Smooth muscle cell (in vitro differentiated cells): Measurements from ENCODE around the gene RBM7. TPM values are rescaled to one million over a fixed set of nuclear protein-coding genes. Genes with fewer than 3 reads are reported as not detected.

Source experiments
- DNase-seq: peaks from one replicate; lab custom pipeline; 2025; ENCODE audit not compliant: unreplicated experiment; lab: John Stamatoyannopoulos, UW
- H2AFZ ChIP-seq: fragments of 200-600 bp; sonication (generic); 2 replicates; pipeline ENCODE4 v1.6.0; 2016; ENCODE audit warnings: antibody characterized with exemption, low read depth, mild to moderate bottlenecking
- H3F3A ChIP-seq: fragments of 200-600 bp; sonication (generic); 2 replicates; pipeline ENCODE4 v1.6.0; 2017; ENCODE audit warnings: antibody characterized with exemption, low read depth
- H3K27ac ChIP-seq: fragments of 200-600 bp; sonication (generic); 2 replicates; pipeline ENCODE4 v1.5.1; 2016; ENCODE audit warnings: low read depth, mild to moderate bottlenecking
- H3K27me3 ChIP-seq: fragments of 200-600 bp; sonication (generic); 2 replicates; pipeline ENCODE4 v1.6.1; 2016; ENCODE audit warnings: low read depth, mild to moderate bottlenecking
- H3K36me3 ChIP-seq: fragments of 200-600 bp; sonication (generic); 2 replicates; pipeline ENCODE4 v1.5.1; 2016; ENCODE audit warnings: low read depth
- H3K4me1 ChIP-seq: fragments of 200-600 bp; sonication (generic); 2 replicates; pipeline ENCODE4 v1.5.1; 2016; ENCODE audit warnings: low read depth
- H3K4me2 ChIP-seq: fragments of 200-600 bp; sonication (generic); 2 replicates; pipeline ENCODE4 v1.6.0; 2016; ENCODE audit warnings: mild to moderate bottlenecking
- H3K4me3 ChIP-seq: fragments of 200-600 bp; sonication (generic); 2 replicates; pipeline ENCODE4 v1.5.1; 2016; ENCODE audit warnings: mild to moderate bottlenecking
- H3K79me2 ChIP-seq: fragments of 200-600 bp; sonication (generic); 2 replicates; pipeline ENCODE4 v1.6.0; 2016; ENCODE audit warnings: low read depth, mild to moderate bottlenecking
- H3K9ac ChIP-seq: fragments of 200-600 bp; sonication (generic); 2 replicates; pipeline ENCODE4 v1.6.0; 2016; ENCODE audit warnings: low read depth
- H3K9me3 ChIP-seq: fragments of 200-600 bp; sonication (generic); replicated peaks from 2 replicates; pipeline ENCODE4 v1.5.1; 2016; ENCODE audit warnings: low read depth
- H4K20me1 ChIP-seq: fragments of 200-600 bp; sonication (generic); 2 replicates; pipeline ENCODE4 v1.6.0; 2016; ENCODE audit warnings: low read depth
- WGBS: methylation state at CpG from one replicate; pipeline ENCODE4 v1.1.7; 2016; ENCODE audit warnings: low lambda C conversion rate; 5-methylcytosine and 5-hydroxymethylcytosine counted together
- polyA plus RNA-seq: library from polyadenylated mRNA; unstranded; fragments of >200 nt; fragmentation: Nextera tagmentation; extraction: Ambion mirVana; gene quantifications from 2 replicates; pipeline ENCODE4 v1.2.1, GENCODE V29; 2016
- total RNA-seq: library from RNA; depleted of rRNA; stranded (reverse); fragments of >200 nt; gene quantifications from 2 replicates; pipeline ENCODE4 v1.2.3, GENCODE V29; 2014
- TF ChIP-seq, protein P1 (sequence below): fragments of 200-600 bp; sonication (generic); IDR thresholded peaks from 2 replicates; pipeline ENCODE4 v1.5.1; 2017; ENCODE audit warnings: borderline replicate concordance, mild to moderate bottlenecking, antibody characterized with exemption; ENCODE audit not compliant: insufficient read depth, poor library complexity, severe bottlenecking

Gene RBM7
- total and polyA plus RNA-seq, 2 experiments from 2014 or later: 47.1 to 90.9 TPM

DNA sequence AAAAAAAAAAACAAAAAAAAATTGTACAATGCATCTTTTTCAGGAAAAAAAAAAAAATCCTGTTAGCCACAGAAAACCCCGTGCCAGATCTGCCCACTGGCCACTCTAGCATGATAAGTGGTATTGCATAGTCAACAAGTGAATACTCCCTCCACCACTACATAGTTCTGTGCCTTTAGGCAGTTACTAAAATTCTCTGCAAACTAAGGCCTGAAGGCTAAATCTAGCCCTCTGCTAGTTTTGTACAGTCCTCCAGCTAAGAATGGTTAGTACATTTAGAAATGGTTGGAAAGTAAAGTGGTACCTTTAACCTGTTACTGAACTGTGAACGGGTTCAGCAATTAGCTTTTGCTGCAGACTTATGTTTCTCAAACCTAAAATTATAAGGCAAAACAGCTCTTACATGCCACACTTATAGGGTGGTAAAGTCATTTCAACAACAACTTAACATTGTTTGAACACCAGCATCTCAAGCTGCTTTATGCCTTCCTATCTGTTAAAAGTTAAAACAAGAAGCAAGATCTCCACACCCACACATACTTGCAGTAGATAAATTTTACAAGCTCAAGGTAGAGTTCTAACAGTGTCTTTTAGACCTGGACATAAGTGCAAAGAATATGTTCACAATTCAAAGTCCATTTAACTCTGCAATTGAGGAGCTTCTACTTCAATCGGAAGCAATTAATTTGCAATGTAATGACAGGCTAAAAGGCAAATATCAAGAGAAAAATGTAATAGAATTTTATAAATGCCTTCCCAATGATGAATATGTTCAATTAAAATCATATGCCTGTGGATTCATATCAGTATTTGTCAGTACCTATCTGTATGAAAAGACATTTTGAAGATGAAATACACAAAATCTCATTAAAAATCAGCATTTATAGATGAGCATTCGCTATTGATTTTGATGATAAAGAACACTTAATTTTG, 7.5 kb upstream of the RBM7 start:
- Histone ChIP-seq H3K4me2 (no peak overlapping the region), H2AFZ (no peak overlapping the region), H3K79me2 (no peaks in the 10 kb centered on the region), H3K27ac (no peak overlapping the region), H3K27me3 (no peaks in the 10 kb centered on the region), H3K9me3 (no peaks in the 10 kb centered on the region), H3K9ac (no peak overlapping the region), H3K36me3 (no peaks in the 10 kb centered on the region), H3K4me1 (peaks cover 4% of the 10 kb centered on the region), H3F3A (no peaks in the 10 kb centered on the region), H3K4me3 (no peak overlapping the region), H4K20me1 (no peaks in the 10 kb centered on the region)
- DNase-seq: no peak
- 87% methylated on average over 4 of the region's 4 CpGs for WGBS
- TF ChIP-seq, protein P1, sequence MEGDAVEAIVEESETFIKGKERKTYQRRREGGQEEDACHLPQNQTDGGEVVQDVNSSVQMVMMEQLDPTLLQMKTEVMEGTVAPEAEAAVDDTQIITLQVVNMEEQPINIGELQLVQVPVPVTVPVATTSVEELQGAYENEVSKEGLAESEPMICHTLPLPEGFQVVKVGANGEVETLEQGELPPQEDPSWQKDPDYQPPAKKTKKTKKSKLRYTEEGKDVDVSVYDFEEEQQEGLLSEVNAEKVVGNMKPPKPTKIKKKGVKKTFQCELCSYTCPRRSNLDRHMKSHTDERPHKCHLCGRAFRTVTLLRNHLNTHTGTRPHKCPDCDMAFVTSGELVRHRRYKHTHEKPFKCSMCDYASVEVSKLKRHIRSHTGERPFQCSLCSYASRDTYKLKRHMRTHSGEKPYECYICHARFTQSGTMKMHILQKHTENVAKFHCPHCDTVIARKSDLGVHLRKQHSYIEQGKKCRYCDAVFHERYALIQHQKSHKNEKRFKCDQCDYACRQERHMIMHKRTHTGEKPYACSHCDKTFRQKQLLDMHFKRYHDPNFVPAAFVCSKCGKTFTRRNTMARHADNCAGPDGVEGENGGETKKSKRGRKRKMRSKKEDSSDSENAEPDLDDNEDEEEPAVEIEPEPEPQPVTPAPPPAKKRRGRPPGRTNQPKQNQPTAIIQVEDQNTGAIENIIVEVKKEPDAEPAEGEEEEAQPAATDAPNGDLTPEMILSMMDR: no peak

DNA sequence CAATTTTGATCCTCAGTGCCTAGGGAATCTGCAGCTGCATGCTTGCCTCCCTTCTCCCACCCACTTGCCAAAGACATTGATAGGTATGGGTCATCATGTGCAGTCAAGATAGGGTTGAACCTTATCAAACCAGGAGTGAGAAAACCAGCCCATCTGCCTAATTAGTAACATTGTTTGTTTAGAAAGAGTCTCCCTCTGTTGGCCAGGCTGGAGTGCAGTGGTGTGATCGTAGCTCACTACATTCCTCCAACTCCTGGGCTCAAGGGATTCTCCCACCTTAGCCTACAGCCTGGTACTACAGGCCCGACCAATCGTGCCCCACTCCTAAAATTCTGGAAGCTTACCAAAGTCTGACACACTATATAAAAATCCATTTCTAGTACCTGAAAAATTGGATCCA, 4.7 kb upstream of the RBM7 start:
- Histone ChIP-seq H3K27me3 (no peaks in the 10 kb centered on the region), H3F3A (no peaks in the 10 kb centered on the region), H3K4me2 (no peak overlapping the region), H3K4me3 (no peak overlapping the region), H4K20me1 (no peaks in the 10 kb centered on the region), H3K9me3 (no peaks in the 10 kb centered on the region), H3K9ac (no peak overlapping the region), H2AFZ (no peak overlapping the region), H3K4me1 (peaks cover 21% of the 10 kb centered on the region), H3K79me2 (peaks cover 12% of the 10 kb centered on the region), H3K27ac (no peak overlapping the region), H3K36me3 (no peaks in the 10 kb centered on the region)
- TF ChIP-seq, protein P1: peak; percentile 14
- no peak for DNase-seq
- 30% methylated on average over 3 of the region's 3 CpGs for WGBS

DNA sequence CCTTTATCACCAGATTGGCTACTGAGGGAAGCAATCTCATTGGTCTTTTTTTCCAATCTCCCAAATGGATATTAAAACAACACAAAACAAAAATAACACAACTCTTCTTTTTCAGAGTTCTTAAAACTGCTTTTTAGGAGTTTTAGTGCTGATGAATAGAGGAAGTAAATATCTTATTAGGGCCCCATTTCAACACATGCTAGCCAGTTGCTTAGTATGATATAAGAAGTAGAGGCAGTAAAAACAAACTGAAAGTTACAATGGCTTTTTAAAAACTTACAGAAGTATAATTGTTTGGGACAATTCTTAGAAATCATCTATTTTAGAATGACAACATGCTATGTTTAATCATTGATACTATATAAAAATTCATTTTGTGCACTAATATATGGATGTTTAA, 3.5 kb upstream of the RBM7 start:
- Histone ChIP-seq H3K4me3 (no peak overlapping the region), H3K79me2 (peaks cover 24% of the 10 kb centered on the region), H2AFZ (no peak overlapping the region), H3K36me3 (no peaks in the 10 kb centered on the region), H3F3A (no peaks in the 10 kb centered on the region), H3K4me1 (peaks cover 21% of the 10 kb centered on the region), H3K9me3 (no peaks in the 10 kb centered on the region), H3K9ac (no peak overlapping the region), H3K27me3 (no peaks in the 10 kb centered on the region), H4K20me1 (peaks cover 6% of the 10 kb centered on the region), H3K27ac (no peak overlapping the region), H3K4me2 (no peak overlapping the region)
- TF ChIP-seq, protein P1: no peak
- DNase-seq: no peak
